GM12878 (cell line): ENCODE measurements around the gene PRMT1. TPM values are rescaled to one million over a fixed set of nuclear protein-coding genes. Genes with fewer than 3 reads are reported as not detected.
A peak's percentile ranks its signal among the peaks of the same experiment; 100 is the strongest.

Experiments
- ATAC-seq: fragments of 200-7000 bp; cut with Tn5 transposase; 3 replicates; pipeline ENCODE4 v1.9.1; 2020; ENCODE audit warnings: mild to moderate bottlenecking, moderate library complexity
- BruUV-seq: library from RNA; stranded (reverse); fragments of 400-500 nt; replicated peaks from 2 replicates; lab custom pipeline; 2021; lab: Mats Ljungman, UMichigan
- CTCF ChIA-PET: fragments of 300-600 bp; sonication (Branson Sonifier 250); formaldehyde crosslinking; extraction: SDS; loops from one replicate; lab custom pipeline; 2021; ENCODE audit warnings: inconsistent platforms; lab: Yijun Ruan, JAX
- POLR2A ChIA-PET: fragments of 350-600 bp; formaldehyde crosslinking; extraction: SDS; loops from one replicate; lab custom pipeline; 2021; ENCODE audit warnings: inconsistent platforms; lab: Charles Lee
- RAD21 ChIA-PET: fragments of 300-600 bp; sonication (Branson Sonifier 250); formaldehyde crosslinking; loops from one replicate; lab custom pipeline; 2023; ENCODE audit warnings: antibody characterized with exemption; ENCODE audit not compliant: unreplicated experiment; lab: Charles Lee
- SMC1A ChIA-PET: fragments of 300-600 bp; sonication (Branson Sonifier 250); formaldehyde crosslinking; loops from one replicate; lab custom pipeline; 2023; ENCODE audit not compliant: unreplicated experiment, uncharacterized antibody; lab: Charles Lee
- DNase-seq: peaks from one replicate; pipeline ENCODE4 v3.0.0-alpha.2; 2011; ENCODE audit warnings: low read depth, low spot score
- FAIRE-seq: peaks from 3 replicates; lab custom pipeline; 2011; peaks lifted over from hg19 to GRCh38; lab: Jason Lieb, UNC
- H2AFZ ChIP-seq: 2 replicates; pipeline ENCODE4 v1.6.0; 2011; ENCODE audit warnings: low read depth, low read length, control low read depth; ENCODE audit not compliant: control insufficient read depth
- H3K27ac ChIP-seq: 2 replicates; pipeline ENCODE4 v1.5.1; 2011; ENCODE audit warnings: control low read depth; ENCODE audit not compliant: control insufficient read depth, insufficient read depth
- H3K27me3 ChIP-seq, 2 experiments: replicated peaks in 1 of 2; 2 replicates each; pipeline versions ENCODE4 v1.6.0 to v1.6.1; 2011; ENCODE audit warnings: low read length in 1 of 2; ENCODE audit not compliant: control insufficient read depth in 2 of 2, insufficient read depth in 2 of 2
- H3K36me3 ChIP-seq, 2 experiments: 2 replicates each; pipeline ENCODE4 v1.5.1; 2011; ENCODE audit warnings: low read length in 1 of 2; ENCODE audit not compliant: control insufficient read depth in 2 of 2, insufficient read depth in 2 of 2
- H3K4me1 ChIP-seq: 2 replicates; pipeline ENCODE4 v1.6.1; 2011; ENCODE audit warnings: mild to moderate bottlenecking, low read length, moderate library complexity, mixed read lengths; ENCODE audit not compliant: control insufficient read depth, insufficient read depth
- H3K4me2 ChIP-seq: 2 replicates; pipeline ENCODE4 v1.6.0; 2011; ENCODE audit warnings: control low read depth; ENCODE audit not compliant: control insufficient read depth, insufficient read depth
- H3K4me3 ChIP-seq: fragments of 200-600 bp; sonication (generic); 2 replicates; pipeline ENCODE4 v1.5.1; 2016
- H3K79me2 ChIP-seq: 2 replicates; pipeline ENCODE4 v1.6.0; 2011; ENCODE audit warnings: low read length; ENCODE audit not compliant: control insufficient read depth, insufficient read depth
- H3K9ac ChIP-seq: 2 replicates; pipeline ENCODE4 v1.8.0; 2011; ENCODE audit warnings: low read length, control low read depth, mixed read lengths; ENCODE audit not compliant: control insufficient read depth, insufficient read depth
- H3K9me3 ChIP-seq: replicated peaks from 3 replicates; pipeline ENCODE4 v1.5.1; 2011; ENCODE audit warnings: mild to moderate bottlenecking, low read length; ENCODE audit not compliant: control insufficient read depth, insufficient read depth
- H4K20me1 ChIP-seq: 2 replicates; pipeline ENCODE4 v1.6.0; 2011; ENCODE audit not compliant: control insufficient read depth, insufficient read depth
- ETV6 ChIP-seq, 2 experiments: fragments of 450-650 bp in 1 of 2; IDR thresholded peaks in 1 of 2; conservative IDR thresholded peaks in 1 of 2; 2 replicates each; pipeline ENCODE4 v1.6.1; 2014; ENCODE audit warnings: antibody characterized with exemption in 1 of 2, borderline replicate concordance in 1 of 2, low read depth in 1 of 2, mild to moderate bottlenecking in 1 of 2, moderate library complexity in 1 of 2
- MTA3 ChIP-seq: IDR thresholded peaks from 2 replicates; pipeline ENCODE4 v1.6.1; 2012; ENCODE audit warnings: low read length, inconsistent platforms, borderline replicate concordance
- MYB ChIP-seq: fragments of 150-350 bp; IDR thresholded peaks from 2 replicates; pipeline ENCODE4 v1.6.1; 2014; ENCODE audit warnings: mild to moderate bottlenecking, low read depth, low read length, borderline replicate concordance
- NRF1 ChIP-seq: conservative IDR thresholded peaks from 2 replicates; pipeline ENCODE4 v1.6.1; 2011; ENCODE audit warnings: mild to moderate bottlenecking, low read depth, low read length, improper control_type of control experiment
- POLR2AphosphoS2 ChIP-seq: IDR thresholded peaks from 2 replicates; pipeline ENCODE4 v1.6.1; 2011; ENCODE audit warnings: low read depth, mild to moderate bottlenecking, low read length, improper control_type of control experiment, moderate library complexity
- RB1 ChIP-seq: fragments of 450-650 bp; formaldehyde crosslinking; IDR thresholded peaks from 2 replicates; pipeline ENCODE4 v1.6.1; 2017; ENCODE audit warnings: mild to moderate bottlenecking, borderline replicate concordance
- SUZ12 ChIP-seq: fragments of 200-600 bp; sonication (generic); IDR thresholded peaks from one replicate; pipeline ENCODE4 v1.6.1; 2018; ENCODE audit warnings: antibody characterized with exemption, mild to moderate bottlenecking; ENCODE audit not compliant: unreplicated experiment
- ZBTB11 ChIP-seq: fragments of 450-650 bp; formaldehyde crosslinking; IDR thresholded peaks from 2 replicates; pipeline ENCODE4 v1.5.0; 2022; ENCODE audit warnings: mild to moderate bottlenecking, missing genetic modification characterization
- WGBS: methylation state at CpG from one replicate; pipeline ENCODE4 v1.1.6; 2016; ENCODE audit warnings: low lambda C conversion rate; ENCODE audit not compliant: insufficient replicate concordance, insufficient coverage; ENCODE audit errors: missing lambda C conversion rate; 5-methylcytosine and 5-hydroxymethylcytosine counted together
- in situ Hi-C: fragments of 300-500 bp; cut with MboI; formaldehyde crosslinking; loops from 9 replicates; pipeline ENCODE4 v1.14.3; 2018; ENCODE audit warnings: mixed read lengths
- intact Hi-C: fragments of 100-400 bp; cut with micrococcal nuclease; formaldehyde crosslinking; loops from one replicate; pipeline ENCODE4 v1.14.2; 2022; ENCODE audit not compliant: unreplicated experiment
- polyA plus RNA-seq, 11 experiments: library from polyadenylated mRNA; depleted of rRNA in 4 of 11; unstranded in 6 of 11; stranded (reverse) in 5 of 11; fragments of >200 nt; fragmentation: Nextera tagmentation in 4 of 11; fragmentation: Illumina TruSeq in 1 of 11; extraction: Ambion mirVana in 4 of 11; extraction: Trizol in 1 of 11; gene quantifications; 1 replicate in 1 of 11; 2 replicates in 10 of 11; pipeline versions ENCODE4 v1.2.1 to v1.2.3, GENCODE V29; 2011 to 2016; ENCODE audit warnings: inconsistent platforms in 2 of 11, missing spikeins in 2 of 11, low read depth in 1 of 11
- total RNA-seq, 4 experiments: library from RNA; depleted of rRNA in 3 of 4; stranded (reverse); fragments of >200 nt in 3 of 4; fragmentation: Illumina TruSeq in 1 of 4; extraction: Trizol in 1 of 4; gene quantifications; 2 replicates each; pipeline versions ENCODE4 v1.2.1 to v1.2.3, GENCODE V29; 2013 to 2021

The PRMT1 gene
- total and polyA plus RNA-seq, 10 of the 15 experiments (the other 5 are each of a cell fraction or from before 2014, with no cell fraction given): 19.9 to 667 (median 444) TPM

GRCh38 chr19:49658566-49659442 is 18.3 kb upstream of the PRMT1 start:
- Histone ChIP-seq H3K4me2 (no peak overlapping the region), H3K36me3 (peaks cover 12 to 45% of the 10 kb centered on the region in 2 experiments), H3K27me3 (no peaks in the 10 kb centered on the region), H4K20me1 (no peaks in the 10 kb centered on the region; the same call in none of the 2 replicates), H3K4me3 (no peak overlapping the region), H3K27ac (no peak overlapping the region), H3K79me2 (peaks cover 8% of the 10 kb centered on the region), H3K9me3 (no peaks in the 10 kb centered on the region), H2AFZ (no peak overlapping the region), H3K4me1 (peaks cover 11% of the 10 kb centered on the region), H3K9ac (no peak overlapping the region)
- in situ Hi-C loops: no loop called here
- WGBS: 89% methylated on average over 12 of the region's 12 CpGs
- ChIA-PET SMC1A (interaction anchor here (1.6 kb wide), 1 partner anchor 14 kb away, joined by 3 read pairs; no protein-coding TSS in a partner anchor), CTCF (interaction anchor here (0.9 kb wide), 1 partner anchor 15 kb away, joined by 3 read pairs; no protein-coding TSS in a partner anchor), RAD21 (no interaction called here), POLR2A (no interaction called here)
- TF ChIP-seq MYB (no peak), MTA3 (no peak), POLR2AphosphoS2 (0 out of 2 replicates have a peak, but pooled peaks have one; percentile 31), RB1 (no peak), SUZ12 (no peak), ETV6 (conservative IDR thresholded peaks at IDR 0.05 in 1 of 2, IDR thresholded peaks at IDR 0.05 in 1 of 2; ENCODE audit: borderline replicate concordance in 1 of 2, low read depth in 1 of 2) (no peak), NRF1 (no peak), ZBTB11 (CRISPR knock-in tag) (no peak)
- ATAC-seq (no peak), FAIRE-seq (no peak), DNase-seq (no peak)
- BruUV-seq: no TSS peak
- intact Hi-C loops: no loop called here
